ENCODE measurements around the gene CELA3A.

The CELA3A gene

GRCh38 chr1:22053017-22053860 is 51.8 kb downstream of the CELA3A start:
- TF ChIP-seq CTCF (IDR thresholded peaks at IDR 0.05; ENCODE audit: insufficient read depth, low read length, poor library complexity, severe bottlenecking): no peak
- Histone ChIP-seq H3K36me3 (ENCODE audit: control insufficient read depth, insufficient read depth, low read length) (peaks cover 3% of the 10 kb centered on the region; the same call in 1 of the 2 replicates), H3K27me3 (replicated peaks; ENCODE audit: control insufficient read depth, insufficient read depth, low read length) (no peaks in the 10 kb centered on the region), H3K4me3 (replicated peaks; ENCODE audit: low read depth, low read length) (peak overlapping the region; percentile 84)
- DNase-seq (ENCODE audit: extremely low read depth, insufficient read length): peak; percentile 72

GRCh38 chr1:22053861-22054770 is 52.7 kb downstream of the CELA3A start:
- H3K4me3 ChIP-seq (replicated peaks; ENCODE audit: low read depth, low read length): peak overlapping the region; percentile 84
- no peak for TF ChIP-seq CTCF (IDR thresholded peaks at IDR 0.05; ENCODE audit: insufficient read depth, low read length, poor library complexity, severe bottlenecking)
- DNase-seq (ENCODE audit: extremely low read depth, insufficient read length): no peak
- H3K36me3 ChIP-seq (ENCODE audit: control insufficient read depth, insufficient read depth, low read length): peaks cover 3% of the 10 kb centered on the region; the same call in 1 of the 2 replicates
- no peaks in the 10 kb centered on the region for H3K27me3 ChIP-seq (replicated peaks; ENCODE audit: control insufficient read depth, insufficient read depth, low read length)

- peak overlapping the region; percentile 44 for H3K4me3 ChIP-seq (replicated peaks; ENCODE audit: low read depth, low read length)
- H3K27me3 ChIP-seq (replicated peaks; ENCODE audit: control insufficient read depth, insufficient read depth, low read length): no peaks in the 10 kb centered on the region
- no peak for TF ChIP-seq CTCF (IDR thresholded peaks at IDR 0.05; ENCODE audit: insufficient read depth, low read length, poor library complexity, severe bottlenecking)
- H3K36me3 ChIP-seq (ENCODE audit: control insufficient read depth, insufficient read depth, low read length): peaks cover 3% of the 10 kb centered on the region; the same call in 1 of the 2 replicates
- no peak for DNase-seq (ENCODE audit: extremely low read depth, insufficient read length)
These were observed 54.0 kb downstream of the CELA3A start for GRCh38 chr1:22055463-22055862.

GRCh38 chr1:22056043-22056442 is 54.6 kb downstream of the CELA3A start:
- Histone ChIP-seq H3K27me3 (replicated peaks; ENCODE audit: control insufficient read depth, insufficient read depth, low read length) (no peaks in the 10 kb centered on the region), H3K36me3 (ENCODE audit: control insufficient read depth, insufficient read depth, low read length) (peaks cover 3% of the 10 kb centered on the region; the same call in 1 of the 2 replicates), H3K4me3 (replicated peaks; ENCODE audit: low read depth, low read length) (peak overlapping the region; percentile 10)
- no peak for TF ChIP-seq CTCF (IDR thresholded peaks at IDR 0.05; ENCODE audit: insufficient read depth, low read length, poor library complexity, severe bottlenecking)
- no peak for DNase-seq (ENCODE audit: extremely low read depth, insufficient read length)

GRCh38 chr1:22056936-22057335 is 55.5 kb downstream of the CELA3A start:
- DNase-seq (ENCODE audit: extremely low read depth, insufficient read length): no peak
- H3K36me3 ChIP-seq (ENCODE audit: control insufficient read depth, insufficient read depth, low read length): peaks cover 3% of the 10 kb centered on the region; the same call in 1 of the 2 replicates
- H3K4me3 ChIP-seq (replicated peaks; ENCODE audit: low read depth, low read length): no peak overlapping the region
- TF ChIP-seq CTCF (IDR thresholded peaks at IDR 0.05; ENCODE audit: insufficient read depth, low read length, poor library complexity, severe bottlenecking): no peak
- H3K27me3 ChIP-seq (replicated peaks; ENCODE audit: control insufficient read depth, insufficient read depth, low read length): no peaks in the 10 kb centered on the region

Data from GM06990 (cell line).